Epidermal melanocyte (primary cell): ENCODE results near the gene PDK2.

ENCODE experiments used
- DNase-seq: peaks from one replicate; pipeline ENCODE4 v3.0.0; 2011; ENCODE audit warnings: low spot score; ENCODE audit not compliant: insufficient read length

Gene PDK2

DNA sequence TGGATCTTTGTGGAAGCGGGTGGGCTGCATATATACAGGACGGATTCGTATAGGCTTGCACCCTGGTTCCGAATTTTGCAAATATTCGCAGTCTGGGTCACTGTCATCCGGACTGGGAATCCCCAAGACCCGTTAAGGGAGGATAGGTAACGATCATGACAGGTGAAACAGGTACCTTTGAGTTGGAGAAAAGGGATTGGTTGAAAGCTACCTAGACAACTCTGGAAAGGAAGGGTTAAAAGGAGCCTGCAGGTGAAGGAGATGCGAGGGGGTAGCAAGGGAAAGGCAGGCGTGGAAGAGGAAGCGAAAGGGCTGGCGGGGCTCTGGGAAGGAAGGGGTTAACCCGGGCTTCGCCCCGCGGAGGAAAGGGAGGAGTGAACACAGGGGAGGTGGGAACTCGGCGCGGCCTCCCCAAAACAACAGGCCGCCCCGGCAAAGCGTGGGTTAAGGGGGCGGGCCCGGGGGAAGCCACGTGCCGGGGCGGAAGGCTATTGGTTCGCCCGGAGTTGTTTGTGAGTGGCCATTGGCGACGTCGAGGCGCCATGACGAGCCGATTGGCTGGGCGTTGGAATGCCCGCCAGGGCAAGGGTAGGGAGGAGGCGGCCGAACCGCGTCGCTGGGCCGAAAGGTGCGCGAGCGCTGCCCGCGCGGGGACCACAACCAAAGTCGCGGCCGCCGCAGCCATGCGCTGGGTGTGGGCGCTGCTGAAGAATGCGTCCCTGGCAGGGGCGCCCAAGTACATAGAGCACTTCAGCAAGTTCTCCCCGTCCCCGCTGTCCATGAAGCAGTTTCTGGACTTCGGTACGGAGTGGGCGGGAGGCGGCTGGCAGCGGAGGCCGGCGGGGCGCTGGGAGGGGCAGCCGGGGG lies at the start of gene PDK2:
TSS of gene PDK2 (plus strand) at position 599 of the 867 bp plus-strand sequence. CDS start at position 684, 85 bp downstream.
- peak; percentile 98 for DNase-seq

DNA sequence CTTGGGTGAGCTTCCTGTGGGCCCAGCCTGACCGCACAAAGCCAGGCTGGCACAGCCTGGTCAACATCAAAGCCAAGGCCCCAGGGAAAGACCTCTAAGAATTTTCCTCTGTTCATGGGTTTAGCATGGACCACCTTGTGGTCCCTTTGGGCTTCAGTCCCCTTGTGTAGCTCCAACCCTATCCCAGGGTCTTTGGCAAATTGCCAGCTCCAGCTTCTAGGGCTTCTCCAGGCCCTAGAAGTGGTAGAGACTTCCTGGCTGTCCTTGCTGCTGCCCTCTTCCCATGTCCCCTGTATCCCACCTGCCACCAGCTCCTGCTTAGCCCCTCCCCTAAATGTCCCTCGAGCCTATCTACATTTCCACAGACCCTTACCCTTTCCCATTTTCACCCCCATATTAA lies 49.0 kb upstream of the PDK2 start:
- DNase-seq, result no peak

DNA sequence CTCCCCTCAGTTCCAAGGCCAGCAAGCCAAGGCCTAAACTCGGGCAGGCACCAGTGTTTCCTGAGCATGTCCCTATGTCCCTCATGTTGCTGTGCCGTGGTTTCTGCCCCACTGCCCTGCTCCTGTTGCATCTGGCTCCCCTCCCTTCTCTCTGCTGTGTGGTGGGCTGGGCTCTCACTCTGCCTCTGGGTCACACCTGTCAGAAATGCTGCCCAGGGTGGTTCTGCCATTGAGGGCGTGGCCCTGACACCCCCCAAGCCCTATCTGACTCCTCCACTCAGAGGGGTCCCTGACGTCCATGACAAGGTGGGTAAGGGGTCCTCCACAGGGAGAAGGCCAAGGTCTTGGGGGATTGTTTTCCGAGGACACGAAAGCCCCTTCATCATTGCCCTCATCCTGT lies 48.5 kb upstream of the PDK2 start:
- DNase-seq, result peak; percentile 5

DNA sequence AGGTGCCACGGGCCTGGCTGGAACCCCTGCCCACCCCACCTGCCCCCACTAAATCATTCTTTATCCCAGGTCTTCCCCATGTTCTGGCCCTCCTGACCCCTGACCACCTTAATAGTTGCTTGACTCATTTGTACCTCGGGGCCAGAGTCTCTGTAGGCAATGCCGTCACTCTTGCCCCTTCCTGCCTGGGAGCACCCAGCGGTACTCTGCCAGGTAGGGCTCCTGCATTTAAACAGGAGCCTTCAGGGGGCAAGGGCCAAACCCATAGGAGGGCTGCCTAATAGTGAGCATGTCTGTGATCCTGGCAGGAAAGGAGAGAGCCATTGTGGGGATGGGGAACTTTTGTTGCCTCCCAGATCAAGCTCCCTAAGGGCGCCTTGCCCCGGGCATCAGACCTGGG lies 48.1 kb upstream of the PDK2 start:
- peak; percentile 6 for DNase-seq

DNA sequence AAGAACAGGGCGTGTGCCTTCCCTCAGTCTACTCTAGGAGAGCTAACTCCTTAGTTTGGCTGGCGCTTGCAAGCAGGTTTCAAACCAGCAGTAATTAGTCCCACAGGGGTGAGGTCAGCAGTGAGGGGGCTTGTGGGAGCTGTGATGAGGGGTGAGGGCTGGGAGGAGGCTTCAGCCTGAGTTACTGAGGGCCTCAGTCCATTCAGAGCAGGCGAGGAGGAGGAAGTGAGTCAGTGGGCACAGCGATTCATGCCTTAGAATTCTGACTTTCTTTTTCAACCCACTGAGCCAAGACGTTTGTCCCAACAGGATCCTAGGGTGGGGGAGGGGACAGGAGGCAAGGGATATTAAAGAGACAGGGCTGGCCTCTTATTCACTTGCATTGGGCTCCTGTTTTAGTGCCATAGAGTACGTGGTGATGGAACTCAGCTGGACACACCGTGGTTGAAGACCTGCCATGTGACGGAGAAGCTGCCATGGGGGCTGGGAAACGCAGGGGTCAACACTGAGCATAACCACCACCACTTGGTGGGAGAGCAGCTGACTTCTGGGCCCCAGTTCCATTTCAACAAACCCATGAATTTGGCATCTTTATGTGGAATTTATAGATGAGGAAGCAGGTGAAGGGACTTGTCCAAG lies 47.5 kb upstream of the PDK2 start:
- peak; percentile 18 for DNase-seq

DNA sequence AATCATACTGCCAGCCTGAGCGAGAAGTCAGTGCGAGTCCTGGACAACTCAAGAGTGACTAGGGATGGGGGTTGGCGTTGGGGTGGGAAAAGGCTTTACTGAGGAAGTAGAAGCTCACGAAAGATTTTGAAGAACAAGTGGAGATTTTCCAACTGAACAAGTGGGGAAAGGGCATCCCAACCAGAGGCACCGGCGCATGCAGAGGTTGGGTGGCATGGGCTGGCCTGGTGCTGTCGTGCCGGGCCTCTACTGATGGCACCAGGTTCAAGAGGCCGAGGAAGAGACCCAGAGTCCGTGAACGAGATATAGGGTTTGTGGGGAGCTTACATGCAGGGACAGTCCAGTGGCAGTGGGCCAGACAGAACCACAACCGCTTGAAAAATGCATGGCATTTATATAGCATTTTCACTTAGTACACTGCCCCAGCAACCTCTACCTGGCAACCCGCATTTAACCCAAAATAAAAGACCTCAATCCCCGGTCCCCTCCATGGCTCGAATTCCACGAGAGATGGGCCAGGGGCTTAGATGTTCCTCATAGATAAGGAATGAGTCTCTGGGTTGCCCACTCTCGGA lies 46.9 kb upstream of the PDK2 start:
- no peak for DNase-seq

DNA sequence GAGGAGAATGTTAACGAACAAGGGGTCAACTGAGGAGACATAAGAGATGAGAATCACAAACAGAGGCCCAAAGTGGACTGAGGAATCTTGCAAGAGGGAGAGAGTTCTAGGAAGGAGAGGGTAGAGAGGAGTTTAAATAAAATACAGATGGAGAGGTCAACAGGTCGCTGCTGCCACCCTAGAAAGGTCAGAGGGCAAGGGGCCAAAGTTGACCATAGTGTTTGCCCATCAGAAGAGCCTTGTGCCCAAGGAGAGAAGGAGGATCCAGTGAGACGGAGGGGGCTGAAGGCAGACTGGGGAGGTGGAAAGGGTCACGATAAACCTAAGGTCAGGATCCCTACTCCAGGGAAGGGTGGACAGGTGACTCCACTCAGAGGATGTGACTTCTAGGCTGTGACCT lies 46.2 kb upstream of the PDK2 start:
- DNase-seq, result no peak

DNA sequence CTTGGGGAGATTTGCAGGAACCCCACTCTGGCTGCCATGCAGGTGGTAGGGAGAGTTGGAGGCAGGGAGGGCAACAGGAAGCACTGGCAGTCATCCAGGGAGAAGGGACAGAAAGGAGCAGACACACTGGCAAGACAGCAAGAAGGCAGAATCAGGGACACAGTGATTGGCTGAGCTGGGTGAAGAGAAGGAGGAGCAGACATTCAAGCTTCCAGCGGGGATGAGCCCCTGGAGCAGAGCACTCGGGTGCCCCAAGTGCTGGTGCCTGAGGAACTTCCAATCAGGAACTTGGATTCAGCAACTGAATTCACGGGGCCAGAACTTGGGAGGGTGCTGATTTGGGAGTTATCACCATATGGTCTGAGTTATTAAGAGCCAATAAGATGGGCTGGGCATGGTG lies 45.5 kb upstream of the PDK2 start:
- no peak for DNase-seq

DNA sequence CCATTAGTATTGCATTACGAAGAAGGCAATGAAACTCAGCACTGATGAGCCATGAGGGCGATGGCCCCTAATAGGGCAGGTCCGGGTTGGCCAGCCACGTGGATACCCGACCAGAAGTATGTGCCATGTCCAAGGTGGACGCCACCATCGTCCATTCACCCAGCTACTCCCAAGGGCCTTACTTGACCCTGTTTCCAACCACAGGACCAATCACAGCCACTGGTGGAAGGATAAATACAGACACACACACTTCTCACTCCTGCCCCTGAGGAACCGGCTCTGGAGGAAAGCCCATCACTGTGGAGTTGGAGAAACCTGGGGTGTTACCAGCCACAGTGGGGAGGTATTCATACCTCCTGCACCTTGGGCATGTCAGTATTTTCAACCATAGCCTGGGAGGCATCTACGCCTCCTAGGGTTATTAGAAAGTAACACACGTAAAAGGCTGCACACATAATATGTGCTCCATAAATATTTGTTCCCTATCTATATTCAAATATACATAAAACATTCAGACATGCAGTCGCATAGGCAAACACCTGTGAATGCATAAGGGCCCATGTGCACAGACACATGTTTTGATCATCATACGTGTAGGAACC lies 44.6 kb upstream of the PDK2 start:
- no peak for DNase-seq

DNA sequence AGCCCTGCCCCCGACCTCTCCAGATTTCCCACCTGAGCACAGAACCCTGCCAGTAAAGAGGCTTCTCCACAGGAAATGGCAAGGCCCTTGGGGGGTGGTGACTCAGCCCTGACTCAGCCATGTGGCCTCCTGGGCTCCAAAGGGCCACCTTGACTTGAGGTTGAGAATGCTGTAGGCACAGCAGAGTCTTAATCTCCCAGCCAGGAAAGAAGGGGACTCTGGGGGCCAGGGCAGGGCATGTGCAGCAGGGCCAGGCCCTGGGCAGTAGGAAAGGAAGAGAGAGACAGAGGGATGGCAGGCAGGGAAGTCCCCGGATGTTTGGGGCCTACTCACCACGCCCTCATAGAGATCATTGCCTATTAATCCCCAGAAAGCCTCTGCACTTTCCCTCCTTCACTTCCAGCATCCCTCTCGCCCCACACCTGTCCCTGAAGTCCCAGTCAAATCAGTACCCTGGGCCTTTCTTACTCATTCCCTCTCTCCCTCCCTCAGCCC lies 44.0 kb upstream of the PDK2 start:
- DNase-seq, result no peak

DNA sequence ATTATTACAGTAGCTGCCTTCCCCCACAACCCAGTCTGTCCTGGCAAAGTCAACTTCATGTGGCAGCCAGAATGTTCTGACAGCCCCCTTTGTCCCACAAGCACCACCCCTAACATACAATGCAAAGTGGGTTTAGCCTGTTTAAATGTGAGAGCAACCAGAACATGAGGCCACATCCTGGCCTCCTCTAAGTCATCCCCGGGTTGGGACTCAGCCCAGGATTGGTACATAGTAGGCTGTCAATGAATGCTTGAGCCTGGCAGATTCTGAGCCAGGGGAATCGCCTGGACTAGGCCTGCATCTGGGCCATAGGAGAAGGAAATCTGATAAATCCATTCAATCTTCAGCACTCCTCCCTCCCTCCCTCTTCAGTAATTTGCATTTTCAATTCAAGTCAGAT lies 43.5 kb upstream of the PDK2 start:
- DNase-seq, result no peak

DNA sequence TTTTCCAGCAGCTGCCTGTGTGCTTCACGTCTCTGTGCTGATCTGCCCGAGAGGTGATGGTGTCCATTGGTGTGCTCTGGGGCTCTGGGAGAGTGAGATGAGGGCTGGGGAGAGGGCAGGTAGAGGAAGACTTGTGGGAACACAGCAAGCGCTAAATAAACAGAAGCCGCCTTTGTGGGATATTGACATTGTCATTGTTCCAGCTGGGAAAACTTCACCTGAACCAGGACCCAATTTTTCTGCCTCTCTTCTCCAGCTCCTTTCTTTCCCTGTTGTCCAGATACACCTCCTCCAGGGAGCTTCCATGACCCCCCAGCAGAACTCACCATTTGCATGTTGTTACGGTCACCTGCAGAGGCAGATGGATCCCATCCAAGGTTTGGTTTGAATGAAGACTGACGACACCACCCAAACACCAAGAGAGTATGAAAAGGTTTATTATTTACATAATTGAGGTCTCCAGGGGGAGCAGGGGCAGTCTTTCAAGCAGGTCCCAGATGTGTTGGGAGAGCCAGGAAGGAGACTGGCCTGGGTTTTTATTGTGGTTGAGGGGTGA lies 42.8 kb upstream of the PDK2 start:
- no peak for DNase-seq

DNA sequence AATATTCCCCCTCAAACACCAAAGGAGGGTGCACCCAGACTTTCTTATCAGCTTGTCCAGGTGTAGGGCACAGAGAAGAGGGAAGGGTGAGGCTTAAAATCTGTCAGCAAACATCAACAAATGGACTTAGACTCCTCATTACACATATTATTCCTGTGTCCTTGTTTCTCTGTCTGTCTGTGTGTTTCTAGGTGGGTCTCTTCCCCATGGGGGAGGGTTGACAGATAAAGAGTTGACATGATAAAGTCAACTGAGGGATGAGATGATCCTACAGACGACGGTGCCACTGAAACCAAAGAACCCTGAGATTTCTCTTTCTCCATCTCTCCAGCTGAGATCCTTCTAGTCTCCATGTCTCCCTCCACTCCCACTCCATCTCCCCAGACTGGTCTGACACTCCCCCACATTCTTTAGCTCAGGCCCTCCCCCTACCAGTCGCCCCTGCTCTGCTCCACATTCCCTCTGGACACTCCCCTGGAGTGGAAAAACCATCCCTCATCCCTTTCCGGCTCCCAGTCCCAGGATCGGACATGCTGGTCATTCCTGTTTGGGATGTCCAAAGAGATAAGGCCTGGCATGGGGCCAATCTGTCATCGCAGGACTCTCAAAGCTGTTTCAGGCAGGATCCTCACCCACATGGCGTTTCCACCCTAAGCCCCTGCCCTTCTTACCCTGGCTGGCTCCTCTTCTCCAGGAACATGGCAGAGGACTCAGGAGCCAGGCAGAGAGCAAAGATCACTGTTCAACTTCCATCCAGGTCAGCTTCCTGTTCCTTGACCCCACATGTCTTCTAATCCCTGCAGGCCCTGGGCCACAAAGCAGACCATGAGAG lies 42.1 kb upstream of the PDK2 start:
- DNase-seq, result no peak

DNA sequence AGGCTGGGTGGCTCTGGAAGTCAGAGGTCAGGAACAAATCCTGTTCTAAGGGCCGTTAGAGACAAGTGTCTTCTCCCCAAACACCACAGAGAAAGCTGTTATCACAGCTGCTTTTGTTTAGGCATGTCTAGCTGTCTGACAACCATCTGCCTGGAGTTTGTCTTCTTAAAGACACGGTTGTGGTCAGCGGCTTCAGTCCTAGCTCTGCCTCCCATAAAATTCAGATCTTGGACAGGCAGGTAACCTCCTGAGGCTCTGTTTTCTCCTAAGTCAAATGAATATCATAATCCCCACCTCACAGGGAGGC lies 41.5 kb upstream of the PDK2 start:
- no peak for DNase-seq

DNA sequence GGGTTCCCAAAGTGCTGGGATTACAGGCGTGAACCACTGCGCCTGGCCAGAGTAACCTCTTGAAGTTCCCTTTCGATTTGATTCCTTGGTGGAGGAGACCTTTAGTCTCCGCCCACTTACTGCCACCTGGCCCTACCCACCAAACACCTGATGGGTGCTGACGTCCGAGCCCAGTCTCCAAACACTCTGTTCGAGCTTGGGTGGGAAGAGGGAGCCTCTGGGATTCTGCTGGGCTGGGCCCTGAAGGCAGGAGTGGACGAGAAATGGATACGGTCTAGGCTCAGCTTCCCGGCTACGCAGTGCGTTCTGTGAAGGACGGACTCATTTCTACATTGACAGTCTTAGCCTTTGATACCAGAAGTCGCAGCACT lies 40.1 kb upstream of the PDK2 start:
- DNase-seq, result no peak

DNA sequence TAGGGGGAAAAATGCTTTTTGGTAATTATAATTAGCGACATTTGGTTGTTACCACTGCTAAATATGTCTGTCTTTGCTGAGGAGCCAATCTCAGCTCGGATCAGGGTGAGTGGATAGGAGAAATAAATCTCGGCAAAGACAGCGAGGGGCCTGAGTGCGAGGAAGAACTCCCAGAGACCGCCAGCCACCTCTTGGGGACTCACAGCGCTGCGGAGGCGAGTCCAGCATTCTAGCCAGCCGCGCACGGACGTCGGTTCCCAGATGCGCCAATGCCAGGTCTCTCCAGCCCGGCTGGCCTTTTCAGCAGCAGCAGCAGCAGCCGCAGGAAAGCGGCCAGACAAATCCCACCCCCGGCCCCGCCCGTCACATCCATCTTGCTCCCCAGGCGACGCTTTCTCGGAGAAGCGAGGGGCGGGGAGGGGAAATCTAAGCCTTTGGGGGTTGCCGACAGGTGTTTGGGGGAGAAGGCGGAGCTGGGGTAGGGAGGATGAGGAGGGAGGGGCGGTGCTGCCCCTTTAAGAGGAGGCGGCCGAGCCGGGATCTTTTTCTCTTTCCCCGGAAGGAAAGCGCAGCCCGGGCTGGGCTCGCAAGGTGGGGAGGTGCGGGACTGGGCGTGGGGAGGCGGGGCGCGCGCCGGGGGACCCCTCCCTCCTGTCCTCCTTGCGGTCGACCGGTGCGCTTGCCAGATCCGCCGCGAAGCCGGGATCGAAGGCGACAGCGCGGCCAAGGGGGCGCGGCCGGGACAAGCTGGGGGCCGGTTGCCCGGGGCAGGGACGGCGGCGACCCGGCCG lies 39.5 kb upstream of the PDK2 start, which contains the start of gene ITGA3:
TSS of gene ITGA3 (plus strand) at position 685 of the 791 bp plus-strand sequence. CDS start 330 bp downstream, outside the sequence.
- DNase-seq, result peak; percentile 80

DNA sequence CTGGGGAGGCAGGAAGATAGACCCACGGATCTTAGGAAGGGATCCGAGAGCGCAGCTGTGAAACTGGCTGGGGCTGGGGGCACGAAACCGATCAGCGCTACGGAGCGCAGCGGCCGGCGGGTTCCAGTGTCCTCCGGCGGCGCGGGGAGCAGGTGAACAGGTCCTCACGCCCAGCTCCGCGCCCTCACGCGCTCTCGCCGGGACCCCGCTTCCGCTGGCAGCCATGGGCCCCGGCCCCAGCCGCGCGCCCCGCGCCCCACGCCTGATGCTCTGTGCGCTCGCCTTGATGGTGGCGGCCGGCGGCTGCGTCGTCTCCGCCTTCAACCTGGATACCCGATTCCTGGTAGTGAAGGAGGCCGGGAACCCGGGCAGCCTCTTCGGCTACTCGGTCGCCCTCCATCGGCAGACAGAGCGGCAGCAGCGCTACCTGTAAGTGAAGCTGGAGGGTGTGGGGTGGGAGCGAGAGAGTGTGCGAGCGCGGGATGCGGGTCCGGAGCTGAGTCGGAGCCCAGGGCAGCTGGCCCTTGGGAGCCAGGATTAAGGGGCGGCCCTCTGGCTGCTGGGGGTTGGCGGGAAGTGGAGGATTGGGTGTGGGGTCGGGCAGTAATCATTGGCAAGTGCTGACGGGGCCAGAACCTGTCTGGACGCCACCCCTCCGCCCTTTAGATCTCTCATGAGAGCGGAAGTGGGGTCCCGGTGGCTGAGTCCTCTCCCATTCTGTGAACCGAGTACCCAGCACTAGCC lies 38.8 kb upstream of the PDK2 start:
- no peak for DNase-seq

DNA sequence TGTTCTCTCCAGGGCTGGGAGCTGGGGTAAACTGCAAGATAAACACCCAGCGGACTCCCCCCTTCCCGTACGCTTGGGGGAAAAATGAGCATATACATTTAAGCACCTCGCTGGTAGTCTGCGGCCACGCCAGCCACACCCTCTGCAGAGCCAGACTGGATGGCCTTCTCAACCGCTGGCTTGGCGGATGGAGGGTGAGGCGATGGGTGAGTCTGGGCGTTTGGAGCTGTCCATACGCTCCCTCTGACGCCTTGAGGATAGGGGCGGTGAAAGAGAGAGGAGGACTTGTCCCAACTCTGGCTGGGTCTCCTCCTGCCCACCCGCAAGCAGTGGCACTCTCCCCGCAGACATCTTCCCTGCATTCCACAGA lies 38.2 kb upstream of the PDK2 start:
- DNase-seq, result no peak

DNA sequence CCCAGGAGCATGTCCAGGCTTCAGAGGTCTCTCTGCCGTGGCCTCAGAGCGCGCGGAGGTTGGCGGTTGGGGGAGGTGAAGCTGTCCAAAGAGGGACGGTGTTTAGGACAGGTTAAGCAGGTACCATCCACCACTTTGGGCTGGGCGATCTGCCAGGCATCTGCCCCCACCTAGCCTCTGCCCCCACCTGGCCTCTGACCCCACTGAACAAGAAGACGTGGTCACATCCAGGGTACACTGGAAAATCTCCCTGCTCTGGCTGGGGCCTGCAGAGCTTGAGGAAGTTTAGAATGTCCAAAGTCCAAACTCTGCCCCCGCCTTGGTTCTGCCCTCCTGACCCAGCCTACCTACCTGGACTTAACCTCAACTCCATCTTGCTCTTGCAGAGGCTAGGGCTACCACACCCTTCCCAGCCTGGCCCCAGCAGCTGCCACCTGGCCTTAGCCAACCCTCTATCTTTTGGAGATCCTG lies 37.6 kb upstream of the PDK2 start:
- no peak for DNase-seq
